ENCODE results near the gene ETV5. TPM values are rescaled to one million over a fixed set of nuclear protein-coding genes. Genes with fewer than 3 reads are reported as not detected.

Gene ETV5
- total and polyA plus RNA-seq, 2 of the 4 experiments (the other 2 are of a cell fraction), result 15.7 to 20.1 TPM

- intact Hi-C loops (cut with micrococcal nuclease) (no loop called here), dilution Hi-C loops (cut with HindIII; ENCODE audit: low sequenced_read_pairs, unreplicated experiment) (no loop called here), in situ Hi-C loops (cut with MboI; ENCODE audit: low sequenced_read_pairs) (no loop called here)
- Histone ChIP-seq H3K4ac (ENCODE audit: low read depth, low read length) (no peak overlapping the region), H2BK20ac (ENCODE audit: low read depth, low read length) (no peak overlapping the region), H3K79me1 (ENCODE audit: low read depth in 1 of 2, low read length in 2 of 2) (peaks cover 29 to 41% of the 10 kb centered on the region in 2 experiments), H3K9me3 (ENCODE audit: control insufficient read depth, insufficient read depth, low read length) (no peaks in the 10 kb centered on the region), H3K27me3 (ENCODE audit: control insufficient read depth, insufficient read depth, low read length) (no peaks in the 10 kb centered on the region), H2AFZ (replicated peaks; ENCODE audit: low read length, poor library complexity) (no peak overlapping the region), H3K9ac (ENCODE audit: low read depth, low read length) (no peak overlapping the region), H2BK15ac (ENCODE audit: low read depth, low read length) (no peak overlapping the region), H3K9me1 (ENCODE audit: insufficient read depth, low read length) (no peaks in the 10 kb centered on the region; the same call in 1 of the 2 replicates), H2BK120ac (ENCODE audit: low read depth, low read length) (no peak overlapping the region), H2AK9ac (replicated peaks; ENCODE audit: low read depth, low read length, poor library complexity) (no peak overlapping the region), H3K27ac (ENCODE audit: insufficient read depth, low read length) (no peak overlapping the region), H4K5ac (ENCODE audit: low read depth, low read length) (no peak overlapping the region), H4K91ac (ENCODE audit: insufficient read depth, low read depth, low read length) (no peak overlapping the region), H3K18ac (ENCODE audit: low read depth, low read length) (no peak overlapping the region), H3K23ac (ENCODE audit: low read depth, low read length) (no peak overlapping the region), H2BK5ac (ENCODE audit: low read depth, low read length, poor library complexity, severe bottlenecking) (no peak overlapping the region), H3K36me3 (ENCODE audit: control insufficient read depth, insufficient read depth, low read length) (peaks cover 8% of the 10 kb centered on the region), H2AK5ac (ENCODE audit: low read depth, low read length) (no peak overlapping the region), H4K20me1 (ENCODE audit: insufficient read depth, low read length) (no peaks in the 10 kb centered on the region), H3K56ac (ENCODE audit: extremely low read depth, insufficient read depth, low read length) (no peak overlapping the region), H4K8ac (ENCODE audit: low read depth in 2 of 2, low read length in 2 of 2) (no peak overlapping the region), H3K4me2 (ENCODE audit: low read depth, low read length) (no peak overlapping the region), H3K14ac (replicated peaks; ENCODE audit: low read depth, low read length) (no peak overlapping the region), H3K4me3 (ENCODE audit: insufficient read depth, low read depth, low read length) (no peak overlapping the region), H3K4me1 (ENCODE audit: control insufficient read depth, insufficient read depth, low read length) (peaks cover 2% of the 10 kb centered on the region)
- no CpG with 5 or more reads among the region's 4 CpGs for WGBS, 2 experiments (ENCODE audit: extremely low coverage in 2 of 2, insufficient read length in 1 of 2)
- TF ChIP-seq BHLHE40 (IDR thresholded peaks at IDR 0.05; ENCODE audit: low read depth, low read length) (no peak), CTCF (conservative IDR thresholded peaks at IDR 0.05; ENCODE audit: low read depth, low read length) (no peak), RFX5 (IDR thresholded peaks at IDR 0.05; ENCODE audit: low read depth, low read length) (no peak), FOS (IDR thresholded peaks at IDR 0.05; ENCODE audit: low read depth, low read length) (no peak), NFE2L2 (IDR thresholded peaks at IDR 0.05; ENCODE audit: low read depth, low read length) (no peak), RCOR1 (IDR thresholded peaks at IDR 0.05; ENCODE audit: insufficient replicate concordance, low read length) (no peak), USF2 (IDR thresholded peaks at IDR 0.05; ENCODE audit: low read depth, low read length) (no peak), MXI1 (IDR thresholded peaks at IDR 0.05; ENCODE audit: borderline replicate concordance, low read depth, low read length) (no peak), ELK1 (IDR thresholded peaks at IDR 0.05; ENCODE audit: borderline replicate concordance, low read depth, low read length) (no peak), CEBPB (IDR thresholded peaks at IDR 0.05; ENCODE audit: low read depth, low read length) (no peak), POLR2A (IDR thresholded peaks at IDR 0.05; ENCODE audit: low read depth, low read length) (no peak), CHD1 (IDR thresholded peaks at IDR 0.05; ENCODE audit: low read depth, low read length) (no peak), MAZ (IDR thresholded peaks at IDR 0.05; ENCODE audit: borderline replicate concordance, low read depth, low read length) (no peak), MAFK (IDR thresholded peaks at IDR 0.05; ENCODE audit: low read depth, low read length) (no peak), SMC3 (IDR thresholded peaks at IDR 0.05; ENCODE audit: low read depth, low read length) (no peak), RAD21 (IDR thresholded peaks at IDR 0.05; ENCODE audit: low read length) (no peak)
- no TSS peak for BruUV-seq (replicated peaks)
- CTCF ChIA-PET, result interaction anchor here (1.8 kb wide), 1 partner anchor 141 kb away, joined by 4 read pairs; no protein-coding TSS in a partner anchor
- ATAC-seq (ENCODE audit: low read depth), result no peak
- DNase-seq, result no peak
- POLR2A ChIA-PET (ENCODE audit: unreplicated experiment), result interaction anchor here (0.6 kb wide), 1 partner anchor 10 kb away, joined by 6 read pairs; no protein-coding TSS in a partner anchor
Measured at GRCh38 chr3:186084264-186084663, 24.6 kb downstream of the ETV5 start.

Measured in IMR-90 (cell line).